SK-N-SH treated with all-trans-retinoic acid at 6 μM for 48 hours (cell line): ENCODE measurements around the gene ARHGDIG.

Experiments
- ARNTL ChIP-seq: fragments of 450-650 bp; formaldehyde crosslinking; IDR thresholded peaks from 2 replicates; pipeline ENCODE4 v1.5.0; 2020; ENCODE audit warnings: low read depth, mild to moderate bottlenecking, moderate library complexity, borderline replicate concordance
- BACH2 ChIP-seq: fragments of 250-450 bp; sonication (Bioruptor Pico); IDR thresholded peaks from 2 replicates; pipeline ENCODE4 v1.9.0; 2021; ENCODE audit warnings: mild to moderate bottlenecking, borderline replicate concordance
- CREB5 ChIP-seq: fragments of 250-450 bp; sonication (Bioruptor Pico); IDR thresholded peaks from 2 replicates; pipeline ENCODE4 v1.5.1; 2020; ENCODE audit warnings: low read depth, mild to moderate bottlenecking, moderate library complexity
- GLIS3 ChIP-seq: fragments of 250-450 bp; sonication (Bioruptor Pico); IDR thresholded peaks from 2 replicates; pipeline ENCODE4 v1.5.0; 2020; ENCODE audit warnings: mild to moderate bottlenecking, moderate library complexity
- PATZ1 ChIP-seq: fragments of 250-450 bp; sonication (Bioruptor Pico); IDR thresholded peaks from 2 replicates; pipeline ENCODE4 v1.8.0; 2020; ENCODE audit warnings: mild to moderate bottlenecking, moderate library complexity, borderline replicate concordance
- RARB ChIP-seq: fragments of 250-450 bp; sonication (Bioruptor Pico); IDR thresholded peaks from 2 replicates; pipeline ENCODE4 v1.8.0; 2021; ENCODE audit warnings: mild to moderate bottlenecking, moderate library complexity
- TCF4 ChIP-seq: fragments of 250-450 bp; sonication (Bioruptor Pico); IDR thresholded peaks from 2 replicates; pipeline ENCODE4 v1.8.0; 2021; ENCODE audit warnings: mild to moderate bottlenecking, moderate library complexity, borderline replicate concordance
- TSHZ2 ChIP-seq: fragments of 250-450 bp; sonication (Bioruptor Pico); IDR thresholded peaks from 2 replicates; pipeline ENCODE4 v1.5.0; 2020; ENCODE audit warnings: mild to moderate bottlenecking, moderate library complexity
- ZFP3 ChIP-seq: fragments of 250-450 bp; sonication (Bioruptor Pico); IDR thresholded peaks from 2 replicates; pipeline ENCODE4 v1.5.0; 2020; ENCODE audit warnings: mild to moderate bottlenecking, moderate library complexity
- ZFP30 ChIP-seq: fragments of 450-650 bp; formaldehyde crosslinking; IDR thresholded peaks from 2 replicates; pipeline ENCODE4 v1.5.0; 2022; ENCODE audit warnings: mild to moderate bottlenecking, moderate library complexity
- ZNF70 ChIP-seq: fragments of 450-650 bp; formaldehyde crosslinking; IDR thresholded peaks from 2 replicates; pipeline ENCODE4 v1.5.0; 2020; ENCODE audit warnings: mild to moderate bottlenecking, moderate library complexity
- ZNF8 ChIP-seq: fragments of 450-650 bp; formaldehyde crosslinking; IDR thresholded peaks from 2 replicates; pipeline ENCODE4 v1.5.0; 2020; ENCODE audit warnings: mild to moderate bottlenecking, moderate library complexity

GRCh38 chr16:330741-331140 is 50.4 kb downstream of the ARHGDIG start:
- TF ChIP-seq BACH2 = no peak
- TF ChIP-seq ZNF8 = no peak
- TF ChIP-seq GLIS3 (CRISPR knock-in tag) = no peak
- no peak for TF ChIP-seq CREB5
- TF ChIP-seq ZFP3 (CRISPR knock-in tag) = no peak
- no peak for TF ChIP-seq ZNF70 (CRISPR knock-in tag)
- no peak for TF ChIP-seq RARB
- no peak for TF ChIP-seq ZFP30 (CRISPR knock-in tag)
- no peak for TF ChIP-seq PATZ1 (CRISPR knock-in tag)
- no peak for TF ChIP-seq TSHZ2 (CRISPR knock-in tag)
- TF ChIP-seq ARNTL (CRISPR knock-in tag) = no peak
- no peak for TF ChIP-seq TCF4
